ENCODE results near the gene CDC45.
"Not testable (repeated sequence)": the region's sequence is repeated elsewhere in the genome, so short reads cannot be mapped to it uniquely, and the experiment has no call there.

Gene CDC45

DNA sequence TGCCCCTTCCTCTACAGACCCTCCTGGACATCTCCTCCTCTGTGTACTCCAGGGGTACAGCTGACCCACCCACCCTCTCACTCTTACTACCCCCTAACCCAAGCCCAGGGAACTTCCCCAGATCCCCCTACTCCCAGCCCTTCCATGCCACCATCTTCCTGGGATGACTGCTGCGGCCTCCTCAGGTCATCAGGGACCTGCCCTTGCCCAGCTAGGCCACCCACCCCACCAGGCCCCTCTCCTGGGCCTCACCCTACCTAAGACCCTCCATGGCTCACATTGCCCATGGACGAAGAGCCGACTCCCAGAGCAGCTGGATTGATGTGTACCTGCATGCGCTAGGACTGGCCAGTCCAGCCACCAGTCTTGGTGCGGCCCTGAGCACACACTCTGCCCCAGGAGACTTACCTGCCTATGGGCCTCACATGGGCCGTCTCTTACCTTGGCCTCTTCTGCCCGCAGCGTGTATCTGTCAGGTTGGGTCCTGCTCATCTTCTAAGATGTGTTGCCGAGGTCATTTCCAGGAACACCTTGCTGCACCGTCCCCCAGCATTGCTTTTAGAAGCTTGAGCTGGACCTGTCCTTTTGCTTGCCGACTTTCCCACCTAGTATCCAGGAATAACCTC lies 46.5 kb downstream of the CDC45 start:
- no peaks in the 10 kb centered on the region for H3K9me3 ChIP-seq (ENCODE audit: control insufficient read depth, insufficient read depth, low read depth, low read length)
- H3K4me3 ChIP-seq (ENCODE audit: low read depth, low read length): no peak overlapping the region
- H3K4me1 ChIP-seq (ENCODE audit: control insufficient read depth, insufficient read depth, low read length): peaks cover 17% of the 10 kb centered on the region
- peaks cover 57% of the 10 kb centered on the region for H3K27me3 ChIP-seq (ENCODE audit: control insufficient read depth, insufficient read depth, low read length)
- H3K9ac ChIP-seq (ENCODE audit: low read length): no peak overlapping the region
- no peak overlapping the region for H3K27ac ChIP-seq (ENCODE audit: low read depth, low read length)
- H3K36me3 ChIP-seq (ENCODE audit: control insufficient read depth, insufficient read depth, low read length): no peaks in the 10 kb centered on the region

DNA sequence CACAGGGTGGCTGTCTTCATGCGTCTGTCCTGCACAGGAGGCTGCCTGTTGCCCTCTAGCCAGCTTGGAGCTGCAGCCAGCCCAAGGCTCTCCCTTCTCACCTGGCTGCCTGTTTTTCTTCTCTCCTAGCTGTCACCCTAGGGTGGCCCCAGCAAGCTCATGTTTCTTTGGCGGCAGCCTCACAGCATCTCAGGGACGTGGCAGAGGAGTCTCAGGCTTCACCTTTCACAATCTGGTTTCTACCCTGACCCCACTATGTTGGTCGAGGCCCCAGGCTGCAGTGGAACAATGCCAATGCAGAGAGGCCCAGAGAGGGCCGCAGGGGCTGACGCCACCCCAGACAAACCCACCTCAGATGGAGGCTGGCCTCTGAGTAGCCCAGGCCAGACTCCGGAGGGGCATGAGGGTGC lies 47.0 kb downstream of the CDC45 start:
- no peak overlapping the region for H3K27ac ChIP-seq (ENCODE audit: low read depth, low read length)

DNA sequence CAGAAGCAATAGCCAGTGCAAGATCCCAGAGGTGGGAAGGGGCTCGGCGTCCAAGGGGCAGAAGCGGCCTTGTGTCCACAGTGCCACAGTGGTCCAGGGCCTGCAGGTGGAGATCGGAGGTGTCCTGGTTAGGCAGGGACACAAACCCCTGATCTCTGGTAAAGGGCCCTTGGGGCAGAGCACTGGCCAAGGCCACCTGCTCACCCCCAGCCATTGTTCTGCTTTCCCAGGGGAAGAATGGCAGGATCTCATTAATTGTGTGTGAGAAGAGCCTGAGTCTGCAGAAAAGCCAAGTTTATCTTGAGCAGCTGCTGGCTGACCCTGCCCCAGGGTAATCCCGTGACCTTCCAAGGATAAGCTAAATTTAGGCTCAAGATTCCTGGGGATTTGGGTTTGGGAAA lies 47.6 kb downstream of the CDC45 start:
- H3K9ac ChIP-seq (ENCODE audit: low read length): no peak overlapping the region
- H3K36me3 ChIP-seq (ENCODE audit: control insufficient read depth, insufficient read depth, low read length): no peaks in the 10 kb centered on the region
- no peak overlapping the region for H3K4me3 ChIP-seq (ENCODE audit: low read depth, low read length)
- H3K27ac ChIP-seq (ENCODE audit: low read depth, low read length): no peak overlapping the region
- H3K4me1 ChIP-seq (ENCODE audit: control insufficient read depth, insufficient read depth, low read length): peaks cover 13% of the 10 kb centered on the region
- H3K9me3 ChIP-seq (ENCODE audit: control insufficient read depth, insufficient read depth, low read depth, low read length): no peaks in the 10 kb centered on the region
- H3K27me3 ChIP-seq (ENCODE audit: control insufficient read depth, insufficient read depth, low read length): peaks cover 49% of the 10 kb centered on the region

More for the DNA sequence above, 47.0 kb downstream of the CDC45 start:
- Histone ChIP-seq H3K9me3 (ENCODE audit: control insufficient read depth, insufficient read depth, low read depth, low read length) (no peaks in the 10 kb centered on the region), H3K27me3 (ENCODE audit: control insufficient read depth, insufficient read depth, low read length) (peaks cover 55% of the 10 kb centered on the region), H3K9ac (ENCODE audit: low read length) (no peak overlapping the region), H3K4me1 (ENCODE audit: control insufficient read depth, insufficient read depth, low read length) (peaks cover 17% of the 10 kb centered on the region), H3K36me3 (ENCODE audit: control insufficient read depth, insufficient read depth, low read length) (no peaks in the 10 kb centered on the region), H3K4me3 (ENCODE audit: low read depth, low read length) (no peak overlapping the region)

DNA sequence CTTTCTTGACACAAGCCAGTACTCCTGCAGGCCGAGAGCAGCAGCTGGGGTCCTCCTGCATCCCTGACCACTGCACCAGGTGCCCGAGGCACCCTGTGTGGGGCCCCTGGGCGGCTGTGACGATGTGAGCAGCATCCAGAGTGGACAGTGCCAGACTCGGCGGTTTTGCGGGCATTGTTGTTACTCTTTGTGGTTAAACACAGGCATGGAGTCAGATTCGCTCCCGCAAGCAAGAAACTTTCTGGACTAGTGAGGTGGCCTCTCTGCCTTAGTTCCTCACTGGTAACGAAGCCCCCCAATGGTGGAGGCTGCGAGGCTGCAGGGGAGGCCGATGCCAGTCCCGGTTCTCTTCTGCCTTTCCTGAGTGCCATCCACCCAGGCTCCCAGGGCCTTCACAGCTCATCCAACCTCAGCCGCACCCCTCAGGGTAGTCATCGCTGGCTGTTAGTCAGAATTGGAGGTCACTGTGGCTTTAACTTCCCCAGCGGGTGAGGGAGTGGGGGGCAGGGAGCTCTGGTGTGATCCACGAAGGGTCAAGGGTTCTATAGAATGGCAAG lies 48.2 kb downstream of the CDC45 start:
- Histone ChIP-seq H3K27ac (ENCODE audit: low read depth, low read length) (no peak overlapping the region), H3K4me3 (ENCODE audit: low read depth, low read length) (no peak overlapping the region), H3K9me3 (ENCODE audit: control insufficient read depth, insufficient read depth, low read depth, low read length) (no peaks in the 10 kb centered on the region), H3K36me3 (ENCODE audit: control insufficient read depth, insufficient read depth, low read length) (no peaks in the 10 kb centered on the region), H3K27me3 (ENCODE audit: control insufficient read depth, insufficient read depth, low read length) (peaks cover 43% of the 10 kb centered on the region), H3K4me1 (ENCODE audit: control insufficient read depth, insufficient read depth, low read length) (peaks cover 7% of the 10 kb centered on the region), H3K9ac (ENCODE audit: low read length) (no peak overlapping the region)

DNA sequence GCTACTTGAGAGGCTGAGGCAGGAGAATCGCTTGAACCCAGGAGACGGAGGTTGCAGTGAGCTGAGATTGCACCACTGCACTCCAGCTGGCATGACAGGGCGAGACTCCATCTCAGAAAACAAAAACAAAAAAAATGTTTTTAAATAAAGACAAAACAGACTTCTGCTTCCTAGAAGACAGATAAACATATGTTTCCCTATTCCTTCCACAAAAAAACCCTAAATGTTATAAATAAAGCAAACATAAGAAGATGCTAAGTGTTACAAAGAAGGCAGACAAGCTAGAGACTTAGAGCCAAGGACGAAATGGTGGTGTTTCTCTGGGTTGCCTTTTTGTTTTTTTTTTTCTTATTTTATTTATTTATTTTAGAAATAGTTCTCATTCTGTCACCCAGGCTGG lies 50.1 kb downstream of the CDC45 start:
- Histone ChIP-seq H3K9me3 (ENCODE audit: control insufficient read depth, insufficient read depth, low read depth, low read length) (no peaks in the 10 kb centered on the region), H3K36me3 (ENCODE audit: control insufficient read depth, insufficient read depth, low read length) (no peaks in the 10 kb centered on the region), H3K4me3 (ENCODE audit: low read depth, low read length) (no peak overlapping the region), H3K27me3 (ENCODE audit: control insufficient read depth, insufficient read depth, low read length) (peaks cover 24% of the 10 kb centered on the region), H3K9ac (ENCODE audit: low read length) (no peak overlapping the region), H3K27ac (ENCODE audit: low read depth, low read length) (no peak overlapping the region), H3K4me1 (ENCODE audit: control insufficient read depth, insufficient read depth, low read length) (no peaks in the 10 kb centered on the region)

DNA sequence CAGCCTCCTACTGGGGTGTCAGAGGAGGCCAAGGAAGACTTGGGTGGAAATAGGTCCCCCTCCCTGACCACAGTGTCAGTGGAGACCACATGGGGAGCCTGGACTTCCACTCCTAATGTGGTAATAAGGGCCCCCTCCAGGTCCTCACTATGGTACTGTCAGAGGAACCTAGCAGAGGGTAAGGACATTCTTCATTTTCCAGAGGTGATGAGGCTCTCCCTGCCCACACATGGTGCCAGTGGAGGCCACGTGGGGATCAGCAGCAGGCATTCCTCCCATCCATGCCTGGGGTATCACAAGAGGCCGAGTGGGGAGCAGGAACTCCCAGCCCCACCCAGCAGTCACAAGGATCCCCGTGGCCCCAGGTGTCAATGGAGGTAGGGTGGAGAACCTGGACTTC lies 51.0 kb downstream of the CDC45 start:
- no peak overlapping the region for H3K27ac ChIP-seq (ENCODE audit: low read depth, low read length)
- H3K36me3 ChIP-seq (ENCODE audit: control insufficient read depth, insufficient read depth, low read length): no peaks in the 10 kb centered on the region
- H3K9me3 ChIP-seq (ENCODE audit: control insufficient read depth, insufficient read depth, low read depth, low read length): no peaks in the 10 kb centered on the region
- H3K27me3 ChIP-seq (ENCODE audit: control insufficient read depth, insufficient read depth, low read length): peaks cover 15% of the 10 kb centered on the region
- H3K9ac ChIP-seq (ENCODE audit: low read length): no peak overlapping the region
- no peaks in the 10 kb centered on the region for H3K4me1 ChIP-seq (ENCODE audit: control insufficient read depth, insufficient read depth, low read length)
- H3K4me3 ChIP-seq (ENCODE audit: low read depth, low read length): no peak overlapping the region

DNA sequence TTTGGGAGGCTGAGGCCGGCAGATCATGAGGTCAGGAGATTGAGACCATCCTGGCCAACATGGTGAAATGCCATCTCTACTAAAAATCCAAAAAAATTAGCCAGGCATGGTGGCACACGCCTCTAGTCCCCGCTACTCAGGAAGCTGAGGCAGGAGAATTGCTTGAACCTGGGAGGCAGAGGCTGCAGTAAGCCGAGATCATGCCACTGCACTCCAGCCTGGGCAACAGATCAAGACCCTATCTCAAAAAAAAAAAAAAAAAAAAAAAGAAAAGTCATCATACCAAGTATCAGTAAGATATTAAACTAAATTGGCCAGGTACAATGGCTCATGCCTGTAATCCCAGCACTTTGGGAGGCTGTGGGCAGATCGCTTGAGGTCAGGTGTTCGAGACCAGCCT lies 51.6 kb downstream of the CDC45 start:
- H3K9ac ChIP-seq (ENCODE audit: low read length); H3K9me3 ChIP-seq (ENCODE audit: control insufficient read depth, insufficient read depth, low read depth, low read length); H3K4me1 ChIP-seq (ENCODE audit: control insufficient read depth, insufficient read depth, low read length); H3K27ac ChIP-seq (ENCODE audit: low read depth, low read length); H3K27me3 ChIP-seq (ENCODE audit: control insufficient read depth, insufficient read depth, low read length); H3K4me3 ChIP-seq (ENCODE audit: low read depth, low read length); H3K36me3 ChIP-seq (ENCODE audit: control insufficient read depth, insufficient read depth, low read length): not testable (repeated sequence)

DNA sequence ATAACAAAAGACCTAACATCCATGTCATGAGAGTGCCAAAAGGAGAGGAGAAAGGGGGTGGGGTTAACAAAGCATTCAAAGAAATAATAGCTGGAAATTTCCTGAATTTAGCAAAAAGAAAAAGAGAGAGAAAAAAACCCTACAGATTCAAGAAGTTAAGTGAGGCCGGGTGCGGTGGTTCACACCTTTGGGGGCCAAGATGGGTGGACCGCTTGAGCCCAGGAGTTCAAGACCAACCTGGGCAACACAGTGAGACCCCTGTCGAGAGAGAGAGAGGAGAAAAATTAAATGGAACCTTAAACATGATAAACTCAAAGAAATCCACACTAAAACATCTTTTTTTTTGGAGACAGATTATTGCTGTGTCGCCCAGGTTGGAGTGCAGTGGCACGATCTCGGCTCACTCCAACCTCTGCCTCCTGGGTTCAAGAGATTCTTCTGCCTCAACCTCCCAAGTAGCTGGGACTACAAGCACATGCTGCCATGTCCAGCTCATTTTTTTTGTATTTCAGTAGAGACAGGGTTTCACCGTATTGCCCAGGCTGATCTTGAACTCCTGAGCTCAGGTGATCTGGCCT lies 53.4 kb downstream of the CDC45 start:
- H3K9me3 ChIP-seq (ENCODE audit: control insufficient read depth, insufficient read depth, low read depth, low read length): no peaks in the 10 kb centered on the region
- H3K9ac ChIP-seq (ENCODE audit: low read length): no peak overlapping the region
- H3K4me3 ChIP-seq (ENCODE audit: low read depth, low read length): no peak overlapping the region
- no peaks in the 10 kb centered on the region for H3K27me3 ChIP-seq (ENCODE audit: control insufficient read depth, insufficient read depth, low read length)
- no peak overlapping the region for H3K27ac ChIP-seq (ENCODE audit: low read depth, low read length)
- H3K36me3 ChIP-seq (ENCODE audit: control insufficient read depth, insufficient read depth, low read length): no peaks in the 10 kb centered on the region
- H3K4me1 ChIP-seq (ENCODE audit: control insufficient read depth, insufficient read depth, low read length): no peaks in the 10 kb centered on the region

DNA sequence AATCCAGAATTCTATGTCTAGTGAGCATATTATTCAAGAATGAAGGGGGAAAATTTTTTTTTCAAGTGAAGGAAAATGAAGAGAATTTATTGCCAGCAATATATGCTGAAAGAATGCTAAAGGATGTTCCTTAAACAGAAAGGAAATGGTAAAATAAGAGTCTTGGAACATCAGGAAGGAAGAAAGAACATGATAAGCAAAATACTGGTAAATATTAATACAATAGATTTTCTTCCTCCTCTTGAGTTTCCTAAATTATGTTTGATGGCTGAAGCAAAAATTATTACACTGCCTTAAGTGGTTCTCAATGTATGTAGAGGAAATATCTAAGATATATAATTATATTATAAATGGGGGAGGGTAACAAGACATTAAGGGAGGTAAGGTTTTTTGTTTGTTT lies 54.1 kb downstream of the CDC45 start:
- no peaks in the 10 kb centered on the region for H3K9me3 ChIP-seq (ENCODE audit: control insufficient read depth, insufficient read depth, low read depth, low read length)
- H3K4me1 ChIP-seq (ENCODE audit: control insufficient read depth, insufficient read depth, low read length): no peaks in the 10 kb centered on the region
- no peaks in the 10 kb centered on the region for H3K36me3 ChIP-seq (ENCODE audit: control insufficient read depth, insufficient read depth, low read length)
- no peak overlapping the region for H3K9ac ChIP-seq (ENCODE audit: low read length)
- no peaks in the 10 kb centered on the region for H3K27me3 ChIP-seq (ENCODE audit: control insufficient read depth, insufficient read depth, low read length)
- no peak overlapping the region for H3K4me3 ChIP-seq (ENCODE audit: low read depth, low read length)
- H3K27ac ChIP-seq (ENCODE audit: low read depth, low read length): no peak overlapping the region

DNA sequence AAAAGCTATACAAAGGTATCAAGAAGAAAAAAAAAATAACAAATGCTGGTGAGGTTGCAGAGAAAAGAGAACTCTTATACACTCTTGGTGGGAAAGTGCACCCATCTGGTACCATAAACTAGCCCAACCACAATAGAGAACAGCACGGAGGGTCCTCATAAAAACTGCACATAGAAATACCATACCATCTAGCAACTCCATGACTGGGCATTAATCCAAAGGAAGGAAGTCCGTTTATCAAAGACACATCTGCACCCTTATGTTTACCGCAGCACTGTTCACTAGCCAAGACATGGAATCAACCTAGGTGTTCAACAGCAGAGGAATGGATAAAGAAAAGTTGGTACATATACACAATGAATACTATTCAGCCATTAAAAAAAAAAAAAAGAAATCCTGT lies 55.3 kb downstream of the CDC45 start:
- Histone ChIP-seq H3K4me1 (ENCODE audit: control insufficient read depth, insufficient read depth, low read length) (no peaks in the 10 kb centered on the region), H3K27ac (ENCODE audit: low read depth, low read length) (no peak overlapping the region), H3K36me3 (ENCODE audit: control insufficient read depth, insufficient read depth, low read length) (no peaks in the 10 kb centered on the region), H3K4me3 (ENCODE audit: low read depth, low read length) (no peak overlapping the region), H3K27me3 (ENCODE audit: control insufficient read depth, insufficient read depth, low read length) (no peaks in the 10 kb centered on the region), H3K9ac (ENCODE audit: low read length) (no peak overlapping the region), H3K9me3 (ENCODE audit: control insufficient read depth, insufficient read depth, low read depth, low read length) (no peaks in the 10 kb centered on the region)

DNA sequence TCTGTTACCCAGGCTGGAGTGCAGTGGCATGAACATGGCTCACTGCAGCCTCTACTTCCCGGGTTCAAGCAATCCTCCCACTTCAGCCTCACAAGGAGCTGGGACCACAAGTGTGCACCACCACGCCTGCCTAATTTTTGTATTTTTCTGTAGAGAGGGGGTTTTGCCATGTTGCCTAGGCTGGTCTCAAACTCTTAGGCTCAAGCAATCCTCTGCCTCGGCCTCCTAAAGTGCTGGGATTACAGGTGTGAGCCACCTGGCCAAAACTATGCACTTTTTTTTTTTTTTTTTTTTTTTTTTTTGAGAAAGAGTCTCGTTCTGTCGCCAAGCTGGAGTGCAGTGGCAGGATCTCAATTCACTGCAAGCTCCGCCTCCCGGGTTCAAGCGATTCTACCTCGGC lies 56.8 kb downstream of the CDC45 start:
- Histone ChIP-seq H3K36me3 (ENCODE audit: control insufficient read depth, insufficient read depth, low read length) (no peaks in the 10 kb centered on the region), H3K9ac (ENCODE audit: low read length) (no peak overlapping the region), H3K9me3 (ENCODE audit: control insufficient read depth, insufficient read depth, low read depth, low read length) (no peaks in the 10 kb centered on the region), H3K27me3 (ENCODE audit: control insufficient read depth, insufficient read depth, low read length) (no peaks in the 10 kb centered on the region), H3K27ac (ENCODE audit: low read depth, low read length) (no peak overlapping the region), H3K4me3 (ENCODE audit: low read depth, low read length) (no peak overlapping the region), H3K4me1 (ENCODE audit: control insufficient read depth, insufficient read depth, low read length) (no peaks in the 10 kb centered on the region)

All from HUES6 (cell line).